22Rv1 (cell line): ENCODE measurements around the gene DDN.

Experiments used
- ZFX ChIP-seq: fragments of 450-650 bp; IDR thresholded peaks from 2 replicates; pipeline ENCODE4 v1.6.1; 2017; ENCODE audit warnings: antibody characterized with exemption, borderline replicate concordance
- TF ChIP-seq, protein P1 (sequence below): fragments of 450-650 bp; IDR thresholded peaks from 2 replicates; pipeline ENCODE4 v1.5.1; 2017; ENCODE audit warnings: mild to moderate bottlenecking

DNA sequence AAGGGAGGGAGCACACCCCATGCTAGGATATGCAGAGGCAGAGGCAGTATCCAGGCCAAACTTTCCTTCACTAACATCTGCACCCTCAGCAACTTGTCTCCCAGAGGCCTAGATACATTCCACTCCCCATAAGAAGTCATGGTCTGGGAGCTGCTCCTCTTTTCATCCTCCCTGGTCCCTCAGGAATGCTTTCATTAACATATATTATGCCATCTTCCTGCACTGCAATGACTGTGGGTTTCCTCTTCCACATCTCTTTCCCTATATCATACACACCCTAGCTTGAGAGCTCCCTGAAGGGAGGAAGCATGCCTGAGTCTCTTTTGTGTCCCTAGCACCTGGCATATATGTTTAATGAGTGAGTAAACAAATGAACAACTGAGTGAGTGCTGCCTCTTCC lies 8.6 kb downstream of the DDN start:
- TF ChIP-seq, protein P1, sequence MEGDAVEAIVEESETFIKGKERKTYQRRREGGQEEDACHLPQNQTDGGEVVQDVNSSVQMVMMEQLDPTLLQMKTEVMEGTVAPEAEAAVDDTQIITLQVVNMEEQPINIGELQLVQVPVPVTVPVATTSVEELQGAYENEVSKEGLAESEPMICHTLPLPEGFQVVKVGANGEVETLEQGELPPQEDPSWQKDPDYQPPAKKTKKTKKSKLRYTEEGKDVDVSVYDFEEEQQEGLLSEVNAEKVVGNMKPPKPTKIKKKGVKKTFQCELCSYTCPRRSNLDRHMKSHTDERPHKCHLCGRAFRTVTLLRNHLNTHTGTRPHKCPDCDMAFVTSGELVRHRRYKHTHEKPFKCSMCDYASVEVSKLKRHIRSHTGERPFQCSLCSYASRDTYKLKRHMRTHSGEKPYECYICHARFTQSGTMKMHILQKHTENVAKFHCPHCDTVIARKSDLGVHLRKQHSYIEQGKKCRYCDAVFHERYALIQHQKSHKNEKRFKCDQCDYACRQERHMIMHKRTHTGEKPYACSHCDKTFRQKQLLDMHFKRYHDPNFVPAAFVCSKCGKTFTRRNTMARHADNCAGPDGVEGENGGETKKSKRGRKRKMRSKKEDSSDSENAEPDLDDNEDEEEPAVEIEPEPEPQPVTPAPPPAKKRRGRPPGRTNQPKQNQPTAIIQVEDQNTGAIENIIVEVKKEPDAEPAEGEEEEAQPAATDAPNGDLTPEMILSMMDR: no peak
- no peak for TF ChIP-seq ZFX
